ENCODE data around the gene C8A. TPM values are rescaled to one million over a fixed set of nuclear protein-coding genes. Genes with fewer than 3 reads are reported as not detected.

Gene C8A
- total and polyA plus RNA-seq, 5 experiments from 2014 or later, result not detected

DNA sequence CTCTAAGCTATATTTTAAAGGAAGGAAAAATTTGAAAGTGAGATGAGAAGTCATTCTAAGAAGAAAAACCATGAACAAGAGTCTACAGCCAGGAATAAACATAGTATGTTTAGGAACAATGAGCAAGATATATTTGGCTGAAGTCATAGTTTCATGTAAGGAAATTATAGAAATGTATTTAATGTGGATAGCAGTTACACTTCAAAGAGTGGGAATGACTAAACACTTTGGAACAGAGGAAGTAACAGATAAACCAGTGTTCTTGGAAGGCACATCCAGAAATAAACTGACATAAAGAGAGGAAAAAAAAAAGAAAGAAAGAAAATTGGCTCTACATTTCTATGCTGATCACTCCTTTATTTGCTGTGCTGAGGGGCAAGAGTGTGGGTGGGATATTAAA, 18.0 kb downstream of the C8A start:
- no peaks in the 10 kb centered on the region for H3K36me3 Mint-ChIP-seq
- POLR2A ChIA-PET, result no interaction called here
- no peak overlapping the region for H3K4me3 Mint-ChIP-seq
- H3K9me3 Mint-ChIP-seq, result no peaks in the 10 kb centered on the region
- DNase-seq (no peak), ATAC-seq (no peak)
- H3K27ac Mint-ChIP-seq, result no peak overlapping the region
- H3K27me3 Mint-ChIP-seq, result peaks cover 6 to 26% (median 10%) of the 10 kb centered on the region in 5 donors
- H3K4me1 Mint-ChIP-seq, result no peaks in the 10 kb centered on the region

- ATAC-seq, result no peak
- peaks cover 0 to 2% (median 0%) of the 10 kb centered on the region in 4 donors for H3K4me1 Mint-ChIP-seq
- no peak overlapping the region for H3K4me3 Mint-ChIP-seq
- H3K27me3 Mint-ChIP-seq, result peaks cover 6 to 23% (median 10%) of the 10 kb centered on the region in 5 donors
- POLR2A ChIA-PET, result no interaction called here
- DNase-seq, result no peak
- no peaks in the 10 kb centered on the region for H3K36me3 Mint-ChIP-seq
- no peak overlapping the region for H3K27ac Mint-ChIP-seq
- no peaks in the 10 kb centered on the region for H3K9me3 Mint-ChIP-seq
Measured at GRCh38 chr1:56873213-56873612, 18.6 kb downstream of the C8A start.

GRCh38 chr1:56874689-56875088, 20.1 kb downstream of the C8A start:
- H3K27ac Mint-ChIP-seq, result no peak overlapping the region
- H3K4me1 Mint-ChIP-seq, result peaks cover 0 to 2% (median 0%) of the 10 kb centered on the region in 4 donors
- no peak for DNase-seq
- no peak for ATAC-seq
- POLR2A ChIA-PET, result no interaction called here
- no peaks in the 10 kb centered on the region for H3K9me3 Mint-ChIP-seq
- peaks cover 4 to 23% (median 6%) of the 10 kb centered on the region in 5 donors for H3K27me3 Mint-ChIP-seq
- H3K36me3 Mint-ChIP-seq, result no peaks in the 10 kb centered on the region
- H3K4me3 Mint-ChIP-seq, result no peak overlapping the region

- ATAC-seq, result no peak
- no peak for DNase-seq
Measured at GRCh38 chr1:56877973-56878372, 23.4 kb downstream of the C8A start.

GRCh38 chr1:56880774-56881173, 26.2 kb downstream of the C8A start:
- H3K27ac Mint-ChIP-seq, result peak overlapping the region in 1 of 10 donors; percentile 68
- peaks cover 0 to 8% (median 3%) of the 10 kb centered on the region in 5 donors for H3K27me3 Mint-ChIP-seq
- ATAC-seq (no peak), DNase-seq (no peak)
- H3K4me3 Mint-ChIP-seq, result no peak overlapping the region
- peaks cover 0 to 9% (median 0%) of the 10 kb centered on the region in 9 donors for H3K9me3 Mint-ChIP-seq
- no peaks in the 10 kb centered on the region for H3K36me3 Mint-ChIP-seq
- POLR2A ChIA-PET, result no interaction called here
- H3K4me1 Mint-ChIP-seq, result peaks cover 0 to 2% (median 0%) of the 10 kb centered on the region in 4 donors

More at GRCh38 chr1:56877973-56878372, 23.4 kb downstream of the C8A start:
- POLR2A ChIA-PET, result no interaction called here
- Mint-ChIP-seq H3K27ac (no peak overlapping the region), H3K9me3 (no peaks in the 10 kb centered on the region), H3K27me3 (peaks cover 2 to 12% (median 4%) of the 10 kb centered on the region in 5 donors), H3K4me3 (no peak overlapping the region), H3K4me1 (peaks cover 0 to 2% (median 0%) of the 10 kb centered on the region in 4 donors), H3K36me3 (no peaks in the 10 kb centered on the region)

- Mint-ChIP-seq H3K27me3 (peaks cover 0 to 7% (median 0%) of the 10 kb centered on the region in 5 donors), H3K27ac (no peak overlapping the region), H3K9me3 (peaks cover 0 to 9% (median 0%) of the 10 kb centered on the region in 9 donors), H3K4me1 (peaks cover 0 to 2% (median 0%) of the 10 kb centered on the region in 4 donors), H3K4me3 (no peak overlapping the region), H3K36me3 (no peaks in the 10 kb centered on the region)
- DNase-seq (no peak), ATAC-seq (no peak)
- POLR2A ChIA-PET, result no interaction called here
Measured at GRCh38 chr1:56881417-56881816, 26.8 kb downstream of the C8A start.

DNA sequence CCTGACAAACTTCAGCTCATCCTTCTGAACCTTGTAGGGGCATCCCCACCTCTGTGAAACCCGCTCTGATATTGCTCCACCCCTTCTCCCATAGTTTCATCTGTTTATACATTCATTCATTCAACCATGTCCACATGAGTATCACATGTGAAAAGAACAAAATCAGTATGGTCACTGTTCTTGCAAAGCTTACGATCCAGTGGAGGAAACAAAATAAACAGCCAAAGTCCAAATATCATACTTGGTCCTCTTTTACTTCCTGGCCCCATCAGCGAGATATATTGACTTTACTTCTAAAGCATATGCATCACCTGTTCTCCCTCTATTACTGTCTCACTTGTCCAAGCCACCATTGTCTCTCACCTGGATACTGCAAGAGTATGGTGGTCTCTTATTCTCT, 35.6 kb downstream of the C8A start:
- H3K27ac Mint-ChIP-seq, result no peak overlapping the region
- POLR2A ChIA-PET, result no interaction called here
- no peaks in the 10 kb centered on the region for H3K36me3 Mint-ChIP-seq
- H3K4me1 Mint-ChIP-seq, result no peaks in the 10 kb centered on the region
- no peak overlapping the region for H3K4me3 Mint-ChIP-seq
- peaks cover 0 to 4% (median 0%) of the 10 kb centered on the region in 9 donors for H3K9me3 Mint-ChIP-seq
- DNase-seq, result no peak
- ATAC-seq, result no peak
- H3K27me3 Mint-ChIP-seq, result peaks cover 0 to 1% (median 0%) of the 10 kb centered on the region in 5 donors

DNA sequence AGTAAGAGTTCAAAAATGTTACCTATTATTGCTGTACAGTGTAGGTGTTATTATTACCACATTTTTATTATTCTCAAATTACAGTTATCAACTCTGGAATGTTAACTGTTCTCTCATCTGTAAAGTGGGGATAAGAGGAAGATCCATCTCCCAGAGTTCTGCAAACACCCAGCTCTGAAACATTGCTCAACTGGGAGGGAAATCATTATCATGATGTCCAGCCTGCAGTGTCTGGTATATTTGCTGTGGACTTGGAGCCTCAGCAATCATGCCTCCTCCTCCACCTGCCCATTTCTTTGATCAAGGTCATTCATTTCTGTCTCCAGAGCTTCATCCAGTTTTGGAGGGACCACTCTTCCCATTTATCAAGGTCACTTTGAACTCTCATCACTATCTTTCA, 39.4 kb downstream of the C8A start:
- no peak overlapping the region for H3K27ac Mint-ChIP-seq
- no peaks in the 10 kb centered on the region for H3K4me1 Mint-ChIP-seq
- no peak for ATAC-seq
- no peaks in the 10 kb centered on the region for H3K9me3 Mint-ChIP-seq
- DNase-seq, result no peak
- H3K27me3 Mint-ChIP-seq, result peaks cover 0 to 3% (median 2%) of the 10 kb centered on the region in 5 donors
- H3K36me3 Mint-ChIP-seq, result no peaks in the 10 kb centered on the region
- H3K4me3 Mint-ChIP-seq, result no peak overlapping the region
- POLR2A ChIA-PET, result no interaction called here

DNA sequence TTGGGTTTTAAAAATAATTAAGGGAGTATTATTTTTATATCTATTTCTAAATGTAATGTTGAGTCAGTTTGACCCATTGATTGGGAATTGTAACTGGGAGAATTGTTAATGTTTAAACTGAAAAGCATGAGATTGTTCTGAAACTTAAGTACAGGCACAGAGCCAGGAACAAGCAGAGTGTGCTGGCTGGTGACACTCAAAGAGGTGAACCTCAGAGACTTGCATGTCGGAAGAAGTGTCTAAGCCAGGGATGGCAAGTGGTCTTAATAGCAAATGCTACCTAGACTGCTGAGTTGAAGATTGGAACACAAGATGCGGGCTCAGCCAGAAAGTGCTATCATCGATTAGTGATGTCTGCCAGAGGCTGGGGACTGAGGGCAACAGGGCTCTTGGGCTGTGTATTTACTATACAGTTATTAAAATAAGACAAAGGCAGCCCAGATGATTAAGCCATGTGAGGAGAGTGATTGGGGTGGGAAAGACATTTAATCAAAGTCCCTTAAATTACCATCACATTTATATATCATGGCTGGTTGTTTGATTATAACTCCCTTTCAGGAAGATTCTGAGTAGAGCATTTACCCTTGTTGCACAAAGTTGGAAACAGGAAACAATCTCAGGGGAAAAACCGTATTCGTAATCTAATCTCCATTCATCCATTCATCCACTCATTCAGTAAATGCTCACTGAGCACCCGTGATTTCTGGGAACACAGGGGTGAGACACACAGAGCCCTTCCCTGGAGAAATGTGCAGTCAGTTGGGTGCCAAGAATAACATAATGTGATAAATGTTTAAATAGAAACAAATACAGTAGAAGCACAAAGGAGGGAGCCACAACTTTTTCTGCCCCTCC, 42.8 kb downstream of the C8A start:
- no peaks in the 10 kb centered on the region for H3K36me3 Mint-ChIP-seq
- DNase-seq (no peak), ATAC-seq (no peak)
- no peak overlapping the region for H3K4me3 Mint-ChIP-seq
- peaks cover 0 to 11% (median 3%) of the 10 kb centered on the region in 5 donors for H3K27me3 Mint-ChIP-seq
- H3K9me3 Mint-ChIP-seq, result no peaks in the 10 kb centered on the region
- no peaks in the 10 kb centered on the region for H3K4me1 Mint-ChIP-seq
- H3K27ac Mint-ChIP-seq, result no peak overlapping the region
- POLR2A ChIA-PET, result no interaction called here

GRCh38 chr1:56898005-56898373, 43.4 kb downstream of the C8A start:
- POLR2A ChIA-PET, result no interaction called here
- Mint-ChIP-seq H3K4me1 (no peaks in the 10 kb centered on the region), H3K27ac (no peak overlapping the region)

GRCh38 chr1:56898879-56899278, 44.3 kb downstream of the C8A start:
- DNase-seq (no peak), ATAC-seq (no peak)
- H3K4me1 Mint-ChIP-seq, result no peaks in the 10 kb centered on the region
- peaks cover 0 to 11% (median 3%) of the 10 kb centered on the region in 5 donors for H3K27me3 Mint-ChIP-seq
- no peak overlapping the region for H3K4me3 Mint-ChIP-seq
- H3K9me3 Mint-ChIP-seq, result no peaks in the 10 kb centered on the region
- H3K36me3 Mint-ChIP-seq, result no peaks in the 10 kb centered on the region
- POLR2A ChIA-PET, result no interaction called here
- no peak overlapping the region for H3K27ac Mint-ChIP-seq

More at GRCh38 chr1:56898005-56898373, 43.4 kb downstream of the C8A start:
- Mint-ChIP-seq H3K36me3 (no peaks in the 10 kb centered on the region), H3K27me3 (peaks cover 0 to 11% (median 3%) of the 10 kb centered on the region in 5 donors), H3K9me3 (no peaks in the 10 kb centered on the region), H3K4me3 (no peak overlapping the region)
- DNase-seq (no peak), ATAC-seq (no peak)

GRCh38 chr1:56901716-56902115, 47.1 kb downstream of the C8A start:
- Mint-ChIP-seq H3K27me3 (peaks cover 0 to 24% (median 2%) of the 10 kb centered on the region in 5 donors), H3K4me1 (no peaks in the 10 kb centered on the region), H3K4me3 (no peak overlapping the region), H3K9me3 (peaks cover 0 to 3% (median 0%) of the 10 kb centered on the region in 9 donors), H3K27ac (no peak overlapping the region), H3K36me3 (no peaks in the 10 kb centered on the region)
- no peak for ATAC-seq
- DNase-seq, result no peak
- POLR2A ChIA-PET, result no interaction called here

- ATAC-seq (no peak), DNase-seq (no peak)
- no peak overlapping the region for H3K27ac Mint-ChIP-seq
- H3K27me3 Mint-ChIP-seq, result peaks cover 0 to 21% (median 2%) of the 10 kb centered on the region in 5 donors
- H3K4me1 Mint-ChIP-seq, result peaks cover 0 to 6% (median 0%) of the 10 kb centered on the region in 4 donors
- POLR2A ChIA-PET, result no interaction called here
- H3K9me3 Mint-ChIP-seq, result peaks cover 0 to 3% (median 0%) of the 10 kb centered on the region in 9 donors
- no peaks in the 10 kb centered on the region for H3K36me3 Mint-ChIP-seq
- H3K4me3 Mint-ChIP-seq, result no peak overlapping the region
Measured at GRCh38 chr1:56903778-56904177, 49.2 kb downstream of the C8A start.

All from naive thymus-derived CD8-positive, alpha-beta T cell (primary cell).